Transverse colon (tissue), 4 donors: ENCODE results near the gene NKD1.

ENCODE experiments used
- EP300 ChIP-seq: sonication (generic); formaldehyde crosslinking; IDR thresholded peaks from one replicate; pipeline ENCODE4 v1.6.1; 2017; ENCODE audit warnings: antibody characterized with exemption, low read depth
- POLR2A ChIP-seq: fragments of 450-650 bp; IDR thresholded peaks from one replicate; pipeline ENCODE4 v1.6.1; 2016; ENCODE audit warnings: antibody characterized with exemption, mild to moderate bottlenecking, moderate library complexity
- POLR2AphosphoS5 ChIP-seq, 3 donors: sonication (generic); formaldehyde crosslinking; IDR thresholded peaks; one replicate each; pipeline ENCODE4 v1.6.1; 2016; ENCODE audit warnings: antibody characterized with exemption in 3 of 3
- TF ChIP-seq, protein P1 (sequence below), 5 experiments: fragments of 200-600 bp in 3 of 5; fragments of 450-650 bp in 2 of 5; sonication (generic) in 3 of 5; IDR thresholded peaks; 1 replicate in 2 of 5; 2 replicates in 3 of 5; pipeline ENCODE4 v1.5.1; 2016 to 2017; ENCODE audit warnings: antibody characterized with exemption in 5 of 5, inconsistent platforms in 3 of 5, mild to moderate bottlenecking in 2 of 5, moderate library complexity in 1 of 5

DNA sequence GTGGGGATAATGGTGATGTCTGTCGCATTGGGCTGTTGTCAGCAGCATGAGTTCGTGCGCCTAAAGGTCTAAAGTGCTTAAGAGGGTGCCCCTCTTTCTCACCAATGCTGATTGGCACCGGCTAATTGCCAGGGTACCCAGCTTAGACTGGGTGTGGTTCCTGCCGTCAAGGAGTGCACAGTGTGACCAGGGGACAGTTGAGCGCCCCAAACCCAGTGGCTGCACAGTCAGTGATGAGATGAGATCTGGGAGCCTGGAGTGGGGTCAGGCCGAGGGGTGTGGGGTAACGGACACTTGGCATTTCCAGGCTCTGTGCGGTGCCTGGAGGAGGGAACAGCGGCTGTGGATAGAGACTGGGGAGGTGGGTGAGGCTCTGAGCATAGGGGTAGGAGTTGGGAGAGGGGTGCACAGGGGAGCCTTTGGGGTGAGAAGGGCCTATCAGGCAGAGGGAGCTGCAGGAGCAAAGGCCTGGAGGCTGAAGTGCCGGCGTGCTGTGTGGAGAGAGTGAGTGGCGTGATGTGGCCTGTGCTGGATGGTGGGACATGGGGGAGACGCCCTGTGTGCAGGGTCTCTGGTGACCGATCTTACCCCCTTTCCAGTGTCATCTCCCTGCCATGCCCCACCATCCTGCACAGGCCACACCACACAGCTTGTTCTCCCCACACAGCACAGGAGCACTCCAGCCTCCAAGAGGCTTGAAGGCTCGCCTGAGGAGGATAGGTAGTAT, 74.6 kb downstream of the NKD1 start:
- TF ChIP-seq, protein P1, sequence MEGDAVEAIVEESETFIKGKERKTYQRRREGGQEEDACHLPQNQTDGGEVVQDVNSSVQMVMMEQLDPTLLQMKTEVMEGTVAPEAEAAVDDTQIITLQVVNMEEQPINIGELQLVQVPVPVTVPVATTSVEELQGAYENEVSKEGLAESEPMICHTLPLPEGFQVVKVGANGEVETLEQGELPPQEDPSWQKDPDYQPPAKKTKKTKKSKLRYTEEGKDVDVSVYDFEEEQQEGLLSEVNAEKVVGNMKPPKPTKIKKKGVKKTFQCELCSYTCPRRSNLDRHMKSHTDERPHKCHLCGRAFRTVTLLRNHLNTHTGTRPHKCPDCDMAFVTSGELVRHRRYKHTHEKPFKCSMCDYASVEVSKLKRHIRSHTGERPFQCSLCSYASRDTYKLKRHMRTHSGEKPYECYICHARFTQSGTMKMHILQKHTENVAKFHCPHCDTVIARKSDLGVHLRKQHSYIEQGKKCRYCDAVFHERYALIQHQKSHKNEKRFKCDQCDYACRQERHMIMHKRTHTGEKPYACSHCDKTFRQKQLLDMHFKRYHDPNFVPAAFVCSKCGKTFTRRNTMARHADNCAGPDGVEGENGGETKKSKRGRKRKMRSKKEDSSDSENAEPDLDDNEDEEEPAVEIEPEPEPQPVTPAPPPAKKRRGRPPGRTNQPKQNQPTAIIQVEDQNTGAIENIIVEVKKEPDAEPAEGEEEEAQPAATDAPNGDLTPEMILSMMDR (IDR thresholded peaks at IDR 0.05) = no peak
- TF ChIP-seq POLR2A (no peak), EP300 (no peak), POLR2AphosphoS5 (IDR thresholded peaks at IDR 0.05) (no peak)
